K562 (cell line): Measurements from ENCODE around the gene SLC2A2. TPM values are rescaled to one million over a fixed set of nuclear protein-coding genes. Genes with fewer than 3 reads are reported as not detected.

Experiments used
- ATAC-seq: fragments of 200-7000 bp; cut with Tn5 transposase; 3 replicates; pipeline ENCODE4 v1.9.1; 2020; ENCODE audit warnings: moderate library complexity
- BruUV-seq: library from RNA; stranded (reverse); fragments of 400-500 nt; replicated peaks from 2 replicates; lab custom pipeline; 2021; lab: Mats Ljungman, UMichigan
- CTCF ChIA-PET: fragments of 300-600 bp; formaldehyde crosslinking; extraction: SDS; loops from one replicate; lab custom pipeline; 2021; ENCODE audit warnings: low intra/inter-chr PET ratio; lab: Yijun Ruan, JAX
- POLR2A ChIA-PET: fragments of 300-600, 350-650 bp; sonication (Branson Sonifier 250); formaldehyde crosslinking; extraction: SDS; loops from one replicate; lab custom pipeline; 2021; ENCODE audit warnings: antibody characterized with exemption, inconsistent platforms; lab: Yijun Ruan, JAX
- DNase-seq, 4 experiments: peaks; one replicate each; pipeline versions ENCODE4 v3.0.0 to v3.0.0-alpha.2; 2011 to 2018; ENCODE audit warnings: low spot score in 3 of 4, mixed read lengths in 3 of 4; ENCODE audit errors: extremely low read depth in 1 of 4
- FAIRE-seq: peaks from 2 replicates; lab custom pipeline; 2011; peaks lifted over from hg19 to GRCh38; lab: Jason Lieb, UNC
- H2AFZ ChIP-seq: 2 replicates; pipeline ENCODE4 v1.6.0; 2011; ENCODE audit warnings: low read depth, low read length, control low read depth, inconsistent platforms
- H3K27ac ChIP-seq: fragments of 200-600 bp; 3 replicates; pipeline ENCODE4 v1.8.0; 2011; ENCODE audit warnings: low read depth, mild to moderate bottlenecking, control low read depth, inconsistent platforms, low read length, moderate library complexity, mixed read lengths; ENCODE audit errors: extremely low read depth
- H3K27me3 ChIP-seq, 2 experiments: fragments of 300-600 bp in 1 of 2; 2 replicates in 1 of 2; 3 replicates in 1 of 2; pipeline versions ENCODE4 v1.6.0 to v1.8.0; 2011; ENCODE audit warnings: inconsistent platforms in 2 of 2, low read length in 2 of 2, mild to moderate bottlenecking in 1 of 2, mixed read lengths in 1 of 2, moderate library complexity in 1 of 2; ENCODE audit not compliant: control insufficient read depth in 2 of 2, insufficient read depth in 2 of 2
- H3K36me3 ChIP-seq: fragments of 300-600 bp; 3 replicates; pipeline ENCODE4 v1.8.0; 2011; ENCODE audit warnings: mild to moderate bottlenecking, low read length, inconsistent platforms; ENCODE audit not compliant: control insufficient read depth, insufficient read depth
- H3K4me1 ChIP-seq, 2 experiments: fragments of 200-600 bp in 1 of 2; replicated peaks in 1 of 2; 2 replicates in 1 of 2; 3 replicates in 1 of 2; pipeline versions ENCODE4 v1.5.1 to v1.8.0; 2011; ENCODE audit warnings: inconsistent platforms in 2 of 2, low read length in 2 of 2, mild to moderate bottlenecking in 1 of 2, mixed read lengths in 1 of 2, moderate library complexity in 1 of 2; ENCODE audit not compliant: control insufficient read depth in 2 of 2, insufficient read depth in 2 of 2
- H3K4me2 ChIP-seq: 2 replicates; pipeline ENCODE4 v1.6.1; 2011; ENCODE audit warnings: low read length, control low read depth, inconsistent platforms, mixed read lengths; ENCODE audit not compliant: insufficient read depth
- H3K4me3 ChIP-seq: fragments of 200-600 bp; sonication (generic), shearing (Covaris generic); 2 replicates; pipeline ENCODE4 v1.5.1; 2016; ENCODE audit warnings: control low read depth, inconsistent platforms
- H3K79me2 ChIP-seq: fragments of 200-600 bp; 3 replicates; pipeline ENCODE4 v1.8.0; 2011; ENCODE audit warnings: low read length, inconsistent platforms; ENCODE audit not compliant: control insufficient read depth, insufficient read depth
- H3K9ac ChIP-seq, 2 experiments: 2 replicates each; pipeline versions ENCODE4 v1.6.0 to v1.6.1; 2011; ENCODE audit warnings: low read depth in 2 of 2, low read length in 2 of 2, control low read depth in 1 of 2, inconsistent platforms in 1 of 2, mild to moderate bottlenecking in 1 of 2, mixed read lengths in 1 of 2; ENCODE audit not compliant: insufficient read depth in 1 of 2
- H3K9me1 ChIP-seq: one replicate; pipeline ENCODE4 v1.6.0; 2011; ENCODE audit warnings: inconsistent platforms, mild to moderate bottlenecking, low read length, moderate library complexity; ENCODE audit not compliant: control insufficient read depth, insufficient read depth
- H3K9me3 ChIP-seq: replicated peaks from 2 replicates; pipeline ENCODE4 v1.5.1; 2011; ENCODE audit warnings: low read depth, low read length, inconsistent platforms; ENCODE audit not compliant: control insufficient read depth, insufficient read depth
- H4K20me1 ChIP-seq: replicated peaks from 2 replicates; pipeline ENCODE4 v1.6.1; 2011; ENCODE audit warnings: low read length, inconsistent platforms, mixed read lengths; ENCODE audit not compliant: control insufficient read depth, insufficient read depth
- CAMTA2 ChIP-seq: fragments of 250-450 bp; sonication (Bioruptor Pico); conservative IDR thresholded peaks from 2 replicates; pipeline ENCODE4 v1.5.1; 2022
- DMBX1 ChIP-seq: fragments of 250-450 bp; sonication (Bioruptor Pico); IDR thresholded peaks from 2 replicates; pipeline ENCODE4 v1.8.0; 2022; ENCODE audit warnings: inconsistent platforms, mild to moderate bottlenecking, moderate library complexity, borderline replicate concordance
- KHSRP ChIP-seq: fragments of 450-650 bp; IDR thresholded peaks from 2 replicates; pipeline ENCODE4 v1.6.1; 2017
- KLF6 ChIP-seq: fragments of 250-450 bp; sonication (Bioruptor Pico); IDR thresholded peaks from 2 replicates; pipeline ENCODE4 v1.4.0; 2020; ENCODE audit warnings: mild to moderate bottlenecking, moderate library complexity, borderline replicate concordance
- NFIC ChIP-seq: fragments of 450-650 bp; IDR thresholded peaks from 2 replicates; pipeline ENCODE4 v1.6.1; 2017; ENCODE audit warnings: mild to moderate bottlenecking, inconsistent platforms
- POLR2A ChIP-seq: fragments of 450-650 bp; conservative IDR thresholded peaks from 2 replicates; pipeline ENCODE4 v1.6.1; 2016
- ZNF134 ChIP-seq: fragments of 250-450 bp; sonication (Bioruptor Pico); conservative IDR thresholded peaks from 2 replicates; pipeline ENCODE4 v1.4.0; 2020
- WGBS: fragments of 100-300 bp; shearing (Covaris generic); methylation state at CpG from one replicate; pipeline ENCODE4 v1.1.6; 2016; ENCODE audit warnings: low coverage, mixed read lengths; ENCODE audit not compliant: insufficient coverage; ENCODE audit errors: missing lambda C conversion rate; 5-methylcytosine and 5-hydroxymethylcytosine counted together
- in situ Hi-C: fragments of 300-500 bp; cut with MboI; formaldehyde crosslinking; loops from 4 replicates; pipeline ENCODE4 v1.15.0; 2018; ENCODE audit warnings: inconsistent platforms, mixed read lengths
- intact Hi-C: fragments of 100-400 bp; cut with micrococcal nuclease; formaldehyde crosslinking; loops from 2 replicates; pipeline ENCODE4 v1.14.2; 2022
- polyA plus RNA-seq, 8 experiments: library from polyadenylated mRNA; depleted of rRNA in 4 of 8; stranded (reverse) in 5 of 8; unstranded in 3 of 8; fragments of >200 nt; fragmentation: Nextera tagmentation in 2 of 8; fragmentation: Illumina TruSeq in 1 of 8; extraction: Ambion mirVana in 2 of 8; extraction: Trizol in 1 of 8; gene quantifications; 2 replicates each; pipeline versions ENCODE4 v1.2.1 to v1.2.3, GENCODE V29; 2011 to 2014; ENCODE audit warnings: inconsistent platforms in 1 of 8, missing spikeins in 1 of 8
- total RNA-seq, 7 experiments: library from RNA; depleted of rRNA in 6 of 7; stranded (reverse); fragments of >200 nt in 6 of 7; fragmentation: Illumina TruSeq in 2 of 7; extraction: Trizol in 2 of 7; gene quantifications; 2 replicates each; pipeline versions ENCODE4 v1.2.1 to v1.2.3, GENCODE V29; 2011 to 2021; ENCODE audit warnings: low replicate concordance in 1 of 7

SLC2A2 gene
- total and polyA plus RNA-seq, 9 of the 15 experiments (the other 6 are each of a cell fraction or from before 2014, with no cell fraction given) = 0.18 TPM; not detected in 8

DNA sequence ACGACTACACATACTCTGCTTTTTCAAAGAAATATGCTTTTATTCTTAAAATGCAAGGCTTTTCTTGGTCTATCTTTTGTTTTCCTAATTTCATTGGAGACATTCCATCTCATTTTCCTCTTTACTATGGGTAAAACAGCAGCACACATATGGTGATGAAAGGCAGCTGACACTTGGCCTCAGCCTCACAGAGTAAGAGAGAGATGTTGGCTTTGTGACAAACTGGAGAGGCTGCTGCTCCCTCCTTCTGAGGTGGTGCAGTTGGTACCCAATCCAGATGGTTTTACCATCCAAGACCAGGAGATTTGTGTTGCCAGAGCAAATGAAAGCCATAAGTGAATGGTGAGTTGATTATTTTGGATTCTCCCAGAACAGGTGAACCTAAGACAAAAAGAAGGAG lies 13.2 kb upstream of the SLC2A2 start:
- ChIA-PET POLR2A (no interaction called here), CTCF (no interaction called here)
- H2AFZ ChIP-seq = no peak overlapping the region
- peaks cover 0 to 3% of the 10 kb centered on the region in 2 experiments; a peak in 1 of 5 replicates for H3K27me3 ChIP-seq
- H3K9me3 ChIP-seq = no peaks in the 10 kb centered on the region
- H3K79me2 ChIP-seq = no peaks in the 10 kb centered on the region
- H3K4me1 ChIP-seq = no peaks in the 10 kb centered on the region
- no peak overlapping the region for H3K9ac ChIP-seq
- H4K20me1 ChIP-seq = no peaks in the 10 kb centered on the region
- H3K4me2 ChIP-seq = no peak overlapping the region
- no peaks in the 10 kb centered on the region for H3K36me3 ChIP-seq
- WGBS = 4% methylated on average over 1 of the region's 1 CpG
- FAIRE-seq = no peak
- DNase-seq = no peak
- TF ChIP-seq CAMTA2 (CRISPR knock-in tag) (no peak), DMBX1 (CRISPR knock-in tag) (no peak), KHSRP (no peak), ZNF134 (CRISPR knock-in tag) (no peak), POLR2A (no peak)
- intact Hi-C loops = loop anchor here (10.0 kb wide), 1 partner anchor 425 kb away; the partner anchor contains the start of gene TNIK
- in situ Hi-C loops = loop anchor here (10.0 kb wide), 1 partner anchor 525 kb away; no protein-coding TSS in a partner anchor
- no peak overlapping the region for H3K27ac ChIP-seq
- H3K9me1 ChIP-seq = no peaks in the 10 kb centered on the region
- no TSS peak for BruUV-seq
- ATAC-seq = no peak
- H3K4me3 ChIP-seq = no peak overlapping the region

DNA sequence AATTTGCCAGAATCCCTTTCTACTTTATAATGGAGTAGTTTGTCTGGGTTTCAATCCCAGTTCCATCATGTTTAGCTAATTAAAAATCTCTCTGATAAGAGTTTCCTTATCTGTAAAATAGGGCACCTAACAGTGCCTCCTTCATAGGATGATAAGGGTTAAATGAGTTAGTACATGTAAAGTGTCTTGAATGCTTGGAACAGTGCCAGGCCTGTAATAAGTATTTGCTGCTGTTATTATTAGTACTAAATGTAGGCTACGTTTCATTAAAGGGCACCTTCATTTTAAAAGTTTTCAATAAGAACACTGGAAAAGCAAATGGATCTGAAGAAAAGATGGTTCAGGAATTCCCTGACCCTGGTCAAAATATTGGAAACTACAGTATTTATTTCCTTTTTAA lies 11.8 kb upstream of the SLC2A2 start:
- in situ Hi-C loops (no loop called here), intact Hi-C loops (no loop called here)
- 0% methylated on average over 1 of the region's 1 CpG for WGBS
- Histone ChIP-seq H3K4me3 (no peak overlapping the region), H3K9me1 (no peaks in the 10 kb centered on the region), H4K20me1 (no peaks in the 10 kb centered on the region), H3K36me3 (no peaks in the 10 kb centered on the region), H3K4me2 (no peak overlapping the region), H3K79me2 (no peaks in the 10 kb centered on the region), H2AFZ (no peak overlapping the region), H3K4me1 (no peaks in the 10 kb centered on the region), H3K9ac (no peak overlapping the region), H3K27me3 (peaks cover 5 to 7% of the 10 kb centered on the region in 2 experiments; a peak in 3 of 5 replicates), H3K9me3 (no peaks in the 10 kb centered on the region), H3K27ac (no peak overlapping the region)
- POLR2A ChIA-PET = no interaction called here
- no peak for DNase-seq
- ATAC-seq = no peak
- TF ChIP-seq KLF6 (CRISPR knock-in tag) (no peak), NFIC (peak; percentile 50)
- no peak for FAIRE-seq
- CTCF ChIA-PET = no interaction called here
- BruUV-seq = no TSS peak
